Sigmoid colon (tissue), 4 donors: ENCODE results near the gene GLYR1.

Source experiments
- EP300 ChIP-seq, 4 donors: sonication (generic); formaldehyde crosslinking; IDR thresholded peaks; one replicate each; pipeline ENCODE4 v1.6.1; 2017; ENCODE audit warnings: antibody characterized with exemption in 4 of 4
- POLR2A ChIP-seq, 2 donors: fragments of 450-650 bp; IDR thresholded peaks; one replicate each; pipeline ENCODE4 v1.6.1; 2016; ENCODE audit warnings: antibody characterized with exemption in 2 of 2, mild to moderate bottlenecking in 2 of 2, moderate library complexity in 2 of 2
- POLR2AphosphoS5 ChIP-seq, 4 donors: sonication (generic); formaldehyde crosslinking; IDR thresholded peaks; one replicate each; pipeline ENCODE4 v1.6.1; 2017; ENCODE audit warnings: antibody characterized with exemption in 4 of 4
- TF ChIP-seq, protein P1 (sequence below), 4 experiments: fragments of 450-650 bp in 3 of 4; fragments of 200-600 bp in 1 of 4; IDR thresholded peaks; one replicate each; pipeline ENCODE4 v1.5.1; 2016 to 2019; ENCODE audit warnings: antibody characterized with exemption in 4 of 4, mild to moderate bottlenecking in 3 of 4, moderate library complexity in 2 of 4

DNA sequence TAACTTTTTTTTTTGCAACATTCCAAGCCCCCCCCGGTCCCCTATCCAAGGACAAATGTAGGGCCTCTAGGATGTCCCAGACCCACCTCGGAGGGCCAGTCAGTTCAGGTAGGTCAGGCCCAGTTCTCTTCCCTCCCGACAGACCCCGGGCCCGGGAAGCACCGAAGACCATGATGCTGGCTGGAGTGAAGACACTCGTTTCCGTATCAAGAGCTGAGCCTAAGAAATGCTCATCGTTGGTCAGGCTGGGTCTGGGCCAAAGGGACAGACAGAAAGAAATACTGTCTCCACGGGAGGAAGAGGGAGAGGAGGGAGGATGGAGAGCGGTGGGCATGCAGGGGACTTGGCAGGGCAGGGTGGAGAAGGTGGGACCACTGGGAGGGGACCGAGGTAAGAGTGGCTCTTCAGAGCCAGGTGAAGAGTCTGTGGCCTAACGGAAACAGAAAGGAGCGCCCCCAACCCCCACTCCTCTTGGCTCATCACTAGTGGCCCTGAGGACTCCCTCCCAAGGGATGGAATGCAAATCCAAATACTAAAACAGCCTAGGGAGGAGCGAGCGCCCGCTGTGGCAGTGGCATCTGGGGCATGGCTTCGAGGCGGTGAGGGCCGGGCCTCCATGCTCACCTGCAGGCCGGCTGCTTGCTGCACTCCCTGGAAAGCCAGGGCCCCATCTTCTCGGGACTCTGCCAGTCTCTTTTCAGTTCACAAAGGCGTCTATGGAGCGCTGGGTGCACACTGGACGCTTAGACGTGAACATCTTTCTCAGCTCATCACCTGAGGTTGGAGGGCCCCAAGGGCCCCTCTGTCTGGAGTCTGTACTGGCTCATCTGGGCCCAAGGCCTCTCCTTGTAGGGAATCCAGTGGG, 43.0 kb downstream of the GLYR1 start:
- TF ChIP-seq POLR2A (IDR thresholded peaks at IDR 0.05) (no peak), POLR2AphosphoS5 (IDR thresholded peaks at IDR 0.05) (no peak), EP300 (IDR thresholded peaks at IDR 0.05) (no peak)
- TF ChIP-seq, protein P1, sequence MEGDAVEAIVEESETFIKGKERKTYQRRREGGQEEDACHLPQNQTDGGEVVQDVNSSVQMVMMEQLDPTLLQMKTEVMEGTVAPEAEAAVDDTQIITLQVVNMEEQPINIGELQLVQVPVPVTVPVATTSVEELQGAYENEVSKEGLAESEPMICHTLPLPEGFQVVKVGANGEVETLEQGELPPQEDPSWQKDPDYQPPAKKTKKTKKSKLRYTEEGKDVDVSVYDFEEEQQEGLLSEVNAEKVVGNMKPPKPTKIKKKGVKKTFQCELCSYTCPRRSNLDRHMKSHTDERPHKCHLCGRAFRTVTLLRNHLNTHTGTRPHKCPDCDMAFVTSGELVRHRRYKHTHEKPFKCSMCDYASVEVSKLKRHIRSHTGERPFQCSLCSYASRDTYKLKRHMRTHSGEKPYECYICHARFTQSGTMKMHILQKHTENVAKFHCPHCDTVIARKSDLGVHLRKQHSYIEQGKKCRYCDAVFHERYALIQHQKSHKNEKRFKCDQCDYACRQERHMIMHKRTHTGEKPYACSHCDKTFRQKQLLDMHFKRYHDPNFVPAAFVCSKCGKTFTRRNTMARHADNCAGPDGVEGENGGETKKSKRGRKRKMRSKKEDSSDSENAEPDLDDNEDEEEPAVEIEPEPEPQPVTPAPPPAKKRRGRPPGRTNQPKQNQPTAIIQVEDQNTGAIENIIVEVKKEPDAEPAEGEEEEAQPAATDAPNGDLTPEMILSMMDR (IDR thresholded peaks at IDR 0.05) = no peak
